Heart left ventricle (tissue), 16 donors: ENCODE measurements around the gene LRMDA. TPM values are rescaled to one million over a fixed set of nuclear protein-coding genes. Genes with fewer than 3 reads are reported as not detected.

ENCODE experiments used
- ATAC-seq, 4 donors: fragments of 200-7000 bp; cut with Tn5 transposase; one replicate each; pipeline ENCODE4 v1.9.1; 2020 to 2022; ENCODE audit warnings: moderate library complexity in 4 of 4, mild to moderate bottlenecking in 3 of 4, moderate number of reproducible peaks in 1 of 4
- DNase-seq, 5 donors: peaks; one replicate each; pipeline ENCODE4 v3.0.0-alpha.2; 2020
- H3K27ac ChIP-seq, 12 donors: fragments of 200-600 bp; sonication (generic) in 4 of 12; one replicate each; pipeline versions ENCODE4 v1.5.0 to v1.8.0; 2016 to 2022; ENCODE audit warnings: mild to moderate bottlenecking in 2 of 12
- H3K27me3 ChIP-seq, 9 donors: fragments of 200-600 bp; sonication (generic) in 2 of 9; one replicate each; pipeline versions ENCODE4 v1.5.1 to v1.8.0; 2016 to 2022; ENCODE audit warnings: mild to moderate bottlenecking in 3 of 9
- H3K36me3 ChIP-seq, 9 donors: fragments of 200-600 bp; sonication (generic) in 2 of 9; one replicate each; pipeline versions ENCODE4 v1.5.0 to v1.8.0; 2018 to 2022; ENCODE audit warnings: mild to moderate bottlenecking in 2 of 9
- H3K4me1 ChIP-seq, 12 donors: fragments of 200-600 bp; sonication (generic) in 4 of 12; one replicate each; pipeline versions ENCODE4 v1.5.0 to v1.8.0; 2016 to 2022; ENCODE audit warnings: mild to moderate bottlenecking in 3 of 12
- H3K4me3 ChIP-seq, 12 donors: fragments of 200-600 bp; sonication (generic) in 4 of 12; one replicate each; pipeline versions ENCODE4 v1.5.0 to v1.8.0; 2017 to 2022; ENCODE audit warnings: mild to moderate bottlenecking in 9 of 12, moderate library complexity in 4 of 12
- H3K9me3 ChIP-seq, 12 donors: fragments of 200-600 bp; sonication (generic) in 4 of 12; one replicate each; pipeline versions ENCODE4 v1.5.0 to v1.8.0; 2016 to 2022; ENCODE audit warnings: mild to moderate bottlenecking in 1 of 12
- POLR2A ChIP-seq, 2 donors: fragments of 450-650 bp; IDR thresholded peaks; one replicate each; pipeline ENCODE4 v1.6.1; 2017; ENCODE audit warnings: antibody characterized with exemption in 2 of 2, mild to moderate bottlenecking in 2 of 2, moderate library complexity in 2 of 2
- WGBS, 4 donors: extraction: QIAGEN DNeasy Blood & Tissue Kit in 2 of 4; methylation state at CpG; one replicate each; pipeline versions ENCODE4 v1.1.5 to v1.1.7; 2013 to 2018; 5-methylcytosine and 5-hydroxymethylcytosine counted together
- intact Hi-C, 10 donors: fragments of 100-400 bp; cut with DNase I; formaldehyde crosslinking; loops; one replicate each; pipeline versions ENCODE4 v1.11.1 to v1.14.2; 2022
- polyA plus RNA-seq, 2 donors: library from polyadenylated mRNA; stranded (reverse); fragments of 200-250 nt; gene quantifications; one replicate each; pipeline ENCODE4 v1.2.3, GENCODE V29; 2013
- total RNA-seq, 9 donors: library from RNA; depleted of rRNA in 2 of 9; stranded (reverse); fragments of >200 nt in 2 of 9; fragmentation: NEBNext Ultra II Directional in 3 of 9; extraction: Animal tissue kit (Norgen Biotek cat#: 25700) in 3 of 9; gene quantifications; one replicate each; pipeline versions ENCODE4 v1.1.0 to v1.2.4, GENCODE V29; 2016 to 2023
- TF ChIP-seq, protein P1 (sequence below), 12 donors: fragments of 200-600 bp; sonication (generic) in 4 of 12; IDR thresholded peaks; one replicate each; pipeline versions ENCODE4 v1.5.0 to v1.8.0; 2018 to 2022; ENCODE audit warnings: antibody characterized with exemption in 12 of 12, mild to moderate bottlenecking in 5 of 12
- donor health status: ischemic (EF 13 %, LVEDD 7.1; RV severe dilation, severe dysfunction).
- donor health status: healthy with polysubstance abuse.
- donor health status: DM: no; HTN: yes; CAD: no.
- donor health status: DM: no; HTN: no; CAD: no.
- donor health status: ischemic (EF 25% LVEDD 6.9; RV normal size, moderate dysfunction).
- donor health status: ischemic (EF 25% LVEDD 5.7; RV mildly dilated, moderate dysfunction).
- donor health status: healthy.
- donor health status: DM: yes; HTN: yes; CAD: no.
- donor health status: ischemic (EF 35%, LVEDD 5.7; RV mildly dilated, moderate dysfunction).
- donor health status: nonischemic (EF 11% LVEDD 7.7; RV severe dilation, severe dysfunction).
- donor health status: DM: yes; HTN: yes; CAD: no.
- donor health status: PGD.
- donor health status: ischemic (EF 29% LVEDD 5.4; RV normal size, mild dysfunction).
- donor health status: nonischemic (EF 23%, LVEDD 6.1; RV moderate dilation, normal function).

Gene LRMDA
- total and polyA plus RNA-seq, 11 donors = 2.4 to 34.4 (median 14.9) TPM

GRCh38 chr10:76285012-76285411 is 853.6 kb downstream of the LRMDA start:
- intact Hi-C loops = no loop called here
- no peak for ATAC-seq
- DNase-seq = no peak

GRCh38 chr10:76285515-76285914 is 854.1 kb downstream of the LRMDA start:
- Histone ChIP-seq H3K27ac (peak overlapping the region in 1 of 12 donors; percentile 33), H3K4me3 (no peak overlapping the region), H3K27me3 (no peaks in the 10 kb centered on the region), H3K9me3 (no peaks in the 10 kb centered on the region), H3K36me3 (no peaks in the 10 kb centered on the region), H3K4me1 (no peaks in the 10 kb centered on the region)
- TF ChIP-seq, protein P1, sequence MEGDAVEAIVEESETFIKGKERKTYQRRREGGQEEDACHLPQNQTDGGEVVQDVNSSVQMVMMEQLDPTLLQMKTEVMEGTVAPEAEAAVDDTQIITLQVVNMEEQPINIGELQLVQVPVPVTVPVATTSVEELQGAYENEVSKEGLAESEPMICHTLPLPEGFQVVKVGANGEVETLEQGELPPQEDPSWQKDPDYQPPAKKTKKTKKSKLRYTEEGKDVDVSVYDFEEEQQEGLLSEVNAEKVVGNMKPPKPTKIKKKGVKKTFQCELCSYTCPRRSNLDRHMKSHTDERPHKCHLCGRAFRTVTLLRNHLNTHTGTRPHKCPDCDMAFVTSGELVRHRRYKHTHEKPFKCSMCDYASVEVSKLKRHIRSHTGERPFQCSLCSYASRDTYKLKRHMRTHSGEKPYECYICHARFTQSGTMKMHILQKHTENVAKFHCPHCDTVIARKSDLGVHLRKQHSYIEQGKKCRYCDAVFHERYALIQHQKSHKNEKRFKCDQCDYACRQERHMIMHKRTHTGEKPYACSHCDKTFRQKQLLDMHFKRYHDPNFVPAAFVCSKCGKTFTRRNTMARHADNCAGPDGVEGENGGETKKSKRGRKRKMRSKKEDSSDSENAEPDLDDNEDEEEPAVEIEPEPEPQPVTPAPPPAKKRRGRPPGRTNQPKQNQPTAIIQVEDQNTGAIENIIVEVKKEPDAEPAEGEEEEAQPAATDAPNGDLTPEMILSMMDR (IDR thresholded peaks at IDR 0.05) = no peak
- no peak for TF ChIP-seq POLR2A (IDR thresholded peaks at IDR 0.05)
- no peak for DNase-seq
- intact Hi-C loops = no loop called here
- ATAC-seq = no peak
- 81 to 96% (median 92%) methylated on average over 2 of the region's 2 CpGs for WGBS, 4 donors

More at GRCh38 chr10:76285012-76285411, 853.6 kb downstream of the LRMDA start:
- no peaks in the 10 kb centered on the region for H3K9me3 ChIP-seq
- no peaks in the 10 kb centered on the region for H3K4me1 ChIP-seq
- peak overlapping the region in 1 of 12 donors; percentile 33 for H3K27ac ChIP-seq
- 72 to 92% (median 86%) methylated on average over 1 of the region's 1 CpG for WGBS, 4 donors
- TF ChIP-seq POLR2A (IDR thresholded peaks at IDR 0.05) = no peak
- TF ChIP-seq, protein P1 (IDR thresholded peaks at IDR 0.05) = no peak
- no peaks in the 10 kb centered on the region for H3K36me3 ChIP-seq
- no peaks in the 10 kb centered on the region for H3K27me3 ChIP-seq
- no peak overlapping the region for H3K4me3 ChIP-seq

DNA sequence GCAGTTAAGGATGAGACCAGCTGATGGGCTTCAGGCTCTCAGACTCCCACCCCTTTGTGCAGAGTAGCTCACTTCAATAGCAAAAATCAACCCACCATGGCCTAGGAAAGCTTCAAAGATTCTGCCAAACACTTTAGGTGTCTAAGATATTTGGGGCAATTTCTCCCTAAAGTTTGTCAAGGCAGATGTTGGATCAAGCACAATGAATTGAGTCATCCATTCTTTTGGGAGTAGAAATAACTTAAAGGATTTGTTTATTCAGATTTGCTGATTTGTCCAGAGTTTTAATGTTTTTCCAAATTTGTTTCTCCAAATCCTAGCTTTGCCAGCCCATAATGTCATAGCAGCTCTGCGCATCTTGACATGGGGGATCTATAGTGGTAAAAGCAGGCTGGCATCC is 855.1 kb downstream of the LRMDA start:
- H3K9me3 ChIP-seq = no peaks in the 10 kb centered on the region
- TF ChIP-seq, protein P1 (IDR thresholded peaks at IDR 0.05) = no peak
- no peak overlapping the region for H3K27ac ChIP-seq
- H3K4me3 ChIP-seq = no peak overlapping the region
- DNase-seq (no peak), ATAC-seq (no peak)
- H3K4me1 ChIP-seq = no peaks in the 10 kb centered on the region
- WGBS, 4 donors = 0 to 70% (median 53%) methylated on average over 1 of the region's 1 CpG
- intact Hi-C loops = no loop called here
- no peaks in the 10 kb centered on the region for H3K36me3 ChIP-seq
- no peaks in the 10 kb centered on the region for H3K27me3 ChIP-seq

GRCh38 chr10:76287856-76288255 is 856.4 kb downstream of the LRMDA start:
- H3K27me3 ChIP-seq = no peaks in the 10 kb centered on the region
- TF ChIP-seq, protein P1 (IDR thresholded peaks at IDR 0.05) = no peak
- no peak for TF ChIP-seq POLR2A (IDR thresholded peaks at IDR 0.05)
- no peak for ATAC-seq

More at GRCh38 chr10:76287856-76288255, 856.4 kb downstream of the LRMDA start:
- intact Hi-C loops = no loop called here
- Histone ChIP-seq H3K4me1 (no peaks in the 10 kb centered on the region), H3K4me3 (no peak overlapping the region), H3K27ac (no peak overlapping the region), H3K36me3 (no peaks in the 10 kb centered on the region), H3K9me3 (no peaks in the 10 kb centered on the region)
- DNase-seq = no peak
- 83 to 87% (median 85%) methylated on average over 3 of the region's 3 CpGs for WGBS, 4 donors
